GM18868 (cell line): ENCODE measurements around the gene BTLA.
"Not testable (repeated sequence)": the region's sequence is repeated elsewhere in the genome, so short reads cannot be mapped to it uniquely, and the experiment has no call there.

Experiments
- ATAC-seq: cut with Tn5 transposase; IDR thresholded peaks from one replicate; pipeline ENCODE4 v1.9.1; 2021; ENCODE audit warnings: mild to moderate bottlenecking, moderate library complexity; ENCODE audit not compliant: unreplicated experiment

Gene BTLA

GRCh38 chr3:112492124-112492523 lies 7.1 kb downstream of the BTLA start:
- ATAC-seq: no peak

- ATAC-seq: no peak
Observed at GRCh38 chr3:112491373-112491772, 7.9 kb downstream of the BTLA start.

GRCh38 chr3:112489674-112490479 lies 9.4 kb downstream of the BTLA start:
- ATAC-seq: peak; percentile 83

- ATAC-seq: no peak
Observed at GRCh38 chr3:112486811-112487505, 12.3 kb downstream of the BTLA start.

GRCh38 chr3:112484352-112484751 lies 14.9 kb downstream of the BTLA start:
- ATAC-seq: no peak

- ATAC-seq: peak; percentile 54
Observed at GRCh38 chr3:112482675-112483074, 16.6 kb downstream of the BTLA start.

DNA sequence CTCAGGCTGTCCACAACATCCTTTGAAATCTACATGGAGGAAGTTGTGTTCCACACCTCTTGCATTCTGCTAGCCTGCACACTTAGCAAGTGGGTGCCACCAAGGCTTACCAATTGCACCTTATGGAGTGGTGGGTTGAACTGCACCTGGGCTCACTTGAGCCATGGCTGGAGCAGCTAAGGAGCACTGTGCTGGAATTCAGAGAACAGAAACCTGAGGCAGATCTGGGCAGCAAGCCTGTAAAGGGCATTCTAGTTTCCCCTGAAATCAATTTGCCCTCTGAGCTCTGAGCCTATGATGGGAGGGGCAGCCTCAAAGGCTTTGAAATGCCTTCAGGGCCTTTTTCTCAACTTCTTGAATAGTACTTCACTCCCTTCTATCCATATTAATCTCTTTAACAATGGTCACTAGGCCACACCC lies 18.0 kb downstream of the BTLA start:
- ATAC-seq: no peak

DNA sequence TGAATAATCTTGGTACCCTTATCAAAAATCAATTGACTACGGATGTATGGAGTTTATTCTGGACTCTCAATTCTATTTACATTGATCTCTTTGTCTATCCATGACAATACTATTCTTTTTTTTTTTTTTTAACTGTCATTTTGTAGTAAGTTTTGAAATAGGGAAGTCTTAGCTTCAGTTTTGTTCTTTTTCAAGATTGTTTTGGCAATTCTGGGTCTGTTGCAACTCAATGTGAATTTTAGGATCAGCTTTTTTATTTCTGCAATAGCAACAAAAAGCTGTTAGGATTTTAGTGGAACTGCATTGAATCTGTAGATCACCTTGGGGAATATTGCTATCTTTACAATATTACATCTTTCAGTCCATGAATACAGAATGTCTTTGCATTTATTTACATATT lies 21.4 kb downstream of the BTLA start:
- no peak for ATAC-seq

DNA sequence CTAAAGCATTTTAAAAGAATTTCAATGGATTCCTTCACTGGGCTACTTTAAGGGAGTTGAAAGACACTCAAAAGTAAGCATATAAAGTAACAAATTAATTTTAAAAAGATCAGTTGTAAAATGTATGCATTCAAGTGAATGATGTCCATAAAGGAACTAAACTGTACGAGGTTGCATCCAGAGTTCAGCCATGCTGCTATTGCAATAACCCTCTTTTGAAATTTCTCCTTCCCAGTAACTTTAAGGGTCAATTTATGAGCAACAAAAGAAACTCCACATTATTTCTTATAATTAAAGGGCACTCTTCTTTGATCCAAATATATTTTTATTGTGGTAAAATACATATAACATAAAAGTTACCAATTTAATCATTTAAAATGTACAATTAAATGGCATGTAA lies 22.9 kb downstream of the BTLA start:
- ATAC-seq: no peak

DNA sequence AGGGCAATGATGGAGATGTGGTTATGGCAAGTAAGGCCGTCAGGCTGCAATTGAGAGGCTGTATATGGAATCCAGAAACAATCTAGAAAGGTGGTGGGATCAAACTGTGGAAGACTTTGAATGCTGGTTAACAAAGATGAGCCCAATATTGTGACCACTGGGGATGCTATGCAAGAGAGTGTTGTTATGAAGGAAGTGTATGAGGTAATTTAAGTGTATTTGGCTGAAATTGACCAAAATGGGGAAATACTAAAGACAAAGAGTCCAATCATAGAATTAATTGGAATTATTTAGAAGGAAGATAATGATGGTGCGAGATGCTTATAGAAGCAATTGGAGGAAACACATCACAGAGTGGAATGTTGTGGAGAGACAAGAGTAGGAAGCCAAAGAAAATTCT lies 24.5 kb downstream of the BTLA start:
- ATAC-seq: no peak

- ATAC-seq: no peak
Observed at GRCh38 chr3:112472691-112473090, 26.6 kb downstream of the BTLA start.

- no peak for ATAC-seq
Observed at GRCh38 chr3:112471596-112472325, 27.5 kb downstream of the BTLA start.

DNA sequence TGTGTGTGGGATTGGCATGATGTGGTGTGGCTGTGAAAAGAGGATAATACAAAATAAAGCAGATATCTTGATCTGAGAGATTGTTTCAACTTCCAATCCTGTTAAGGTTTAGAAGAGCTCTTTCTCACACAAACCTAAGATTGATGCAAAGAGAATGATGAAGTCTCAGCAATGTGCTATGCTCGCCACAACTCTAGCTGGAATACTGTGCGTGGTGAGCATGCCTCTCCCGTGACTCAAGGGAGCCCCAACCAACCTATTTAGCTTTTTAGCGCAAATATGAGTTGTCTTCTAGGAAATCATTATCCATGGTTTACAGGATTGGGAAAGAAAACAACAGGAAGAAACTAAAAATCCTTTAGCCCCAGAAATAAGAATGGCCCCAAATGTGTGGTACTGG lies 28.5 kb downstream of the BTLA start:
- no peak for ATAC-seq

DNA sequence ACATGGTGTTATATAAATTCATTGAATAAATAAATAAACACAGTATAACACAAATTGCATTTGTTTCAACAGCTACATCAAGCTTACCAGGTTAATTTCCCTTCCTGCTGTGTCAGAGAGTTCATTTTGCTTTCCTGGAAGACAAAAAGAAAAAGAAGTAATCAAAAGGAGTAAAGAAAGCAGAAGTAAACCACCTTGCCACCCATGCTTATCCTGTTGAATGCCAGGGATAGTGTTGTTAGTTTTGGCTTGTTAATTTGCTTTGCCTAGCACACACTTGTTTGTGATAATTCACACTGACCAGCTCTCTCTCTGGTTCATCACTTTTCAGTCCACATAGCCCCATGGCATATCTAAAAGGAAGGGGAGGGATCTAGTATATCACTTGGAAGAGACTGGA lies 29.6 kb downstream of the BTLA start:
- ATAC-seq: no peak

DNA sequence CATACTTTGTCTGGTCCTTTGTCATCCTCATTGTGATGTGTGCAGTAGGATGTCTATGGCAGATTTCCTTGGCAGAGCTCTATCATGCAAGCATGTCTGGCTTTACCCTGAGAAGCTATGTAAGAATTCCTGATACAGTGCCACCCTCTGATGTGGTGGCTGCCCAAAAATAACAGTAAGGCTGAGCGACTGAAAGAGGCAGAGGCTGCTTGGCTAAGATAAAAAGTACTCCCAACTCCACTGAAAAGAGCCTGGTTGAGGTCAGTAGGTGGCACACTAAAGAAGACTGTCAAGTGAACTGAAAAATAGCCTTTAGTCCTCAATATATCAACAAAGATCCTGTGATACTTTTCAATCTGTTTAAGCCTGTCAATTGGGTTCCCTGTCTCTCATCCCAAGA lies 31.7 kb downstream of the BTLA start:
- no peak for ATAC-seq

- no peak for ATAC-seq
Observed at GRCh38 chr3:112466020-112466419, 33.3 kb downstream of the BTLA start.

DNA sequence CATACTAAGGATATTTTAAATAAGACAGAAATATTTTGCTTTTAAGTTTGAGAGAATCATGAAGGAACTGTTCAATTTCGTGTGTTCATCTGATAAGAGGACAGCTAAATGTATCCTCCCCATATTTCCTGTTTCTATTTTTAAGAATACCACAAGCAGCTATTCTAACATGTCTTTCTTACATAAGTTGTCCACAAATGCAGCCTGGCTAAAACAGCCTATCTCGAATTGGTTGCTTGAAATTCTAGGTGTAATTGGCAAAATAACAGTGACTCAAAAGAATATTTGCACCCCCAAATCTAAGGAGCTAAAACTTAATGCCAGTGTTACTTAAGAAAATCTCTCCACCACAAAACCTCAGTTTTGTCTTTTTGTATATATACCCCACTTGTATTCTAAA lies 35.0 kb downstream of the BTLA start:
- peak; percentile 40 for ATAC-seq

- ATAC-seq: peak; percentile 36
Observed at GRCh38 chr3:112463250-112463649, 36.0 kb downstream of the BTLA start.

DNA sequence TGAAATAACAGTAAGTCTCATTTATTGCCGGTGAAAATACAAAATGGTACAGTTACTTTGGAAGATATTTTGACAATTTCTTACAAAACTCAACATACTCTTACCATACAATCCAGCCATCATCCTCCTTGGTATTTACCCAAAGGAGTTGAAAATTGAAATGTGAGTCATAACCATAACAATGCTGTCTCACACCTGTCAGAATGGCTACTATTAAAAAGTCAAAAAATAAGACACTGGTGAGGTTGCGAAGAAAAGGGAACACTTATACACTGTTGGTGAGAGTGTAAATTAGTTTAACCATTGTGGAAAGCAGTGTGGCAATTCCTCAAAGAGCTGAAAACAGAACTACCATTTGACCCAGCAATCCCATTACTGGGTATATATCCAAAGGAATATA lies 37.5 kb downstream of the BTLA start:
- ATAC-seq: not testable (repeated sequence)

GRCh38 chr3:112460519-112461195 lies 38.6 kb downstream of the BTLA start:
- ATAC-seq: peak; percentile 55

DNA sequence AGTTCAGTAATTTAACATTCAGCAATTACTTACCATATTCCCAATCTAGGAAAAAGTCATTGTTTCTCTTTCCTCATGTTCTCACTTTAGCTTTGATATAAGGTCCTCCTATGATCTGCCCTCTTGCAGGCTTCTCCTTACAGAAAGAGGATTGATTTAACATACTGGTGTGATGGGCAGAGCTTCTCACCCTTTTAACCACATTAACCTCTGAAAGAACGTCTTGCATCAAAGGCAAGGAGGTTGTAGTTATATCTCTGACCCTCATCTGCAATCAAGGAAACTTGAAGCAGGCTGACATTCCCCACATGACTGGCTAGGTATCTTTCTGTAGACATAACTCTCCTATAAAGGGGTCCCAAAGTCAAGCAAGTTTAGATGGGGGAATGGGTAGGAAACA lies 39.5 kb downstream of the BTLA start:
- peak; percentile 44 for ATAC-seq
